GM12874 (cell line): ENCODE results near the gene PPP1R3D.

Experiments used
- CTCF ChIP-seq: IDR thresholded peaks from 2 replicates; pipeline ENCODE4 v1.5.1; 2011; ENCODE audit warnings: low read depth, mild to moderate bottlenecking, control low read depth, low read length, moderate library complexity; ENCODE audit not compliant: insufficient read depth

PPP1R3D gene

GRCh38 chr20:59940129-59940955 lies at the start of gene PPP1R3D, which contains the start of gene FAM217B:
TSS of gene PPP1R3D (minus strand) at chr20:59940305. CDS start at chr20:59939931, 374 bp downstream.
TSS of gene FAM217B (plus strand) at chr20:59940389. CDS start at chr20:59943944, 3,555 bp downstream.
- TF ChIP-seq CTCF: 0 out of 2 replicates have a peak, but pooled peaks have one; percentile 20

- no peak for TF ChIP-seq CTCF
Observed at GRCh38 chr20:59988141-59988540, 48.0 kb upstream of the PPP1R3D start.

GRCh38 chr20:59987135-59987534 lies 47.0 kb upstream of the PPP1R3D start:
- TF ChIP-seq CTCF: no peak

- TF ChIP-seq CTCF: peak; percentile 12; the same call in 1 of the 2 replicates
Observed at GRCh38 chr20:59985864-59986263, 45.8 kb upstream of the PPP1R3D start.

GRCh38 chr20:59985164-59985563 lies 45.1 kb upstream of the PPP1R3D start:
- TF ChIP-seq CTCF: no peak

GRCh38 chr20:59984541-59984940 lies 44.4 kb upstream of the PPP1R3D start:
- TF ChIP-seq CTCF: no peak

GRCh38 chr20:59983076-59983475 lies 43.0 kb upstream of the PPP1R3D start:
- no peak for TF ChIP-seq CTCF
